Measurements from ENCODE around the gene CACNA1C.

- TF ChIP-seq ATF2 (IDR thresholded peaks at IDR 0.05; ENCODE audit: low read length) (no peak), HCFC1 (IDR thresholded peaks at IDR 0.05; ENCODE audit: low read length) (no peak), CREM (IDR thresholded peaks at IDR 0.05; ENCODE audit: low read depth) (no peak), RCOR1 (conservative IDR thresholded peaks at IDR 0.05; ENCODE audit: low read depth, low read length) (no peak), POLR2A (IDR thresholded peaks at IDR 0.05; ENCODE audit: low read depth, low read length) (no peak), CTCF (IDR thresholded peaks at IDR 0.05 in 2 of 3, conservative IDR thresholded peaks at IDR 0.05 in 1 of 3; ENCODE audit: control insufficient read depth in 2 of 3, extremely low read depth in 1 of 3, insufficient read depth in 1 of 3, low read depth in 3 of 3, low read length in 3 of 3) (no peak), BCL3 (IDR thresholded peaks at IDR 0.05; ENCODE audit: borderline replicate concordance, insufficient read depth, low read depth, low read length, poor library complexity, severe bottlenecking) (no peak), DPF2 (IDR thresholded peaks at IDR 0.05) (no peak), PBX3 (IDR thresholded peaks at IDR 0.05; ENCODE audit: insufficient replicate concordance, low read depth, low read length) (no peak), SREBF1 (IDR thresholded peaks at IDR 0.05; ENCODE audit: low read length) (no peak), STAT1 (conservative IDR thresholded peaks at IDR 0.05) (no peak)
Observed at GRCh38 chr12:2311020-2311778, 258.4 kb downstream of the CACNA1C start.

All from GM12878 (cell line).